ENCODE data around the gene OR8J1.

The OR8J1 gene

GRCh38 chr11:56333156-56333555 is 20.9 kb upstream of the OR8J1 start:
- Histone ChIP-seq H2BK5ac (ENCODE audit: low read depth, low read length, poor library complexity, severe bottlenecking) (no peak overlapping the region), H3K27me3 (ENCODE audit: control insufficient read depth in 1 of 2, insufficient read depth in 1 of 2, low read length in 2 of 2) (no peaks in the 10 kb centered on the region), H2BK15ac (ENCODE audit: low read depth, poor library complexity, severe bottlenecking) (no peak overlapping the region), H3K23ac (ENCODE audit: low read length in 2 of 2) (no peak overlapping the region), H4K91ac (ENCODE audit: low read length) (no peak overlapping the region), H3K18ac (ENCODE audit: low read depth in 1 of 2, low read length in 2 of 2) (no peak overlapping the region), H2BK12ac (ENCODE audit: low read length in 2 of 2) (no peak overlapping the region), H3K9me3 (ENCODE audit: control insufficient read depth, low read length) (peaks cover 8% of the 10 kb centered on the region), H3K27ac (ENCODE audit: low read length, poor library complexity, severe bottlenecking) (no peak overlapping the region), H2AK5ac (ENCODE audit: low read length, severe bottlenecking) (no peak overlapping the region), H3K4me1 (ENCODE audit: control insufficient read depth, insufficient read depth, low read depth, low read length) (no peaks in the 10 kb centered on the region), H3K9ac (ENCODE audit: low read length) (no peak overlapping the region), H3K4me3 (ENCODE audit: insufficient read depth in 1 of 2, low read depth in 1 of 2, low read length in 2 of 2) (no peak overlapping the region), H2BK120ac (ENCODE audit: low read depth, low read length) (no peak overlapping the region), H3K4ac (ENCODE audit: low read depth in 1 of 2, low read length in 2 of 2) (no peak overlapping the region), H3K79me1 (replicated peaks; ENCODE audit: low read length, poor library complexity, severe bottlenecking) (no peaks in the 10 kb centered on the region), H3K36me3 (ENCODE audit: control insufficient read depth in 1 of 2, insufficient read depth in 2 of 2, low read depth in 1 of 2, low read length in 2 of 2) (no peaks in the 10 kb centered on the region), H2AFZ (ENCODE audit: low read depth, low read length) (no peak overlapping the region), H3K4me2 (ENCODE audit: low read length, poor library complexity, severe bottlenecking) (no peak overlapping the region), H3K14ac (ENCODE audit: low read length in 2 of 2) (no peak overlapping the region), H4K8ac (ENCODE audit: low read length) (no peak overlapping the region)
- DNase-seq: no peak
- 77% methylated on average over 3 of the region's 3 CpGs for WGBS

GRCh38 chr11:56340289-56340688 is 13.8 kb upstream of the OR8J1 start:
- no peaks in the 10 kb centered on the region for H3K27me3 ChIP-seq (ENCODE audit: control insufficient read depth in 1 of 2, insufficient read depth in 1 of 2, low read length in 2 of 2)
- no peak overlapping the region for H3K9ac ChIP-seq (ENCODE audit: low read length)
- no peak overlapping the region for H3K18ac ChIP-seq (ENCODE audit: low read depth in 1 of 2, low read length in 2 of 2)
- no peak overlapping the region for H3K27ac ChIP-seq (ENCODE audit: low read length, poor library complexity, severe bottlenecking)
- no peak overlapping the region for H4K8ac ChIP-seq (ENCODE audit: low read length)
- H2BK5ac ChIP-seq (ENCODE audit: low read depth, low read length, poor library complexity, severe bottlenecking): no peak overlapping the region
- H3K4ac ChIP-seq (ENCODE audit: low read depth in 1 of 2, low read length in 2 of 2): no peak overlapping the region
- no peaks in the 10 kb centered on the region for H3K4me1 ChIP-seq (ENCODE audit: control insufficient read depth, insufficient read depth, low read depth, low read length)
- H3K79me1 ChIP-seq (replicated peaks; ENCODE audit: low read length, poor library complexity, severe bottlenecking): no peaks in the 10 kb centered on the region
- no peak overlapping the region for H2BK120ac ChIP-seq (ENCODE audit: low read depth, low read length)
- H3K4me3 ChIP-seq (ENCODE audit: insufficient read depth in 1 of 2, low read depth in 1 of 2, low read length in 2 of 2): no peak overlapping the region
- no peak overlapping the region for H2AFZ ChIP-seq (ENCODE audit: low read depth, low read length)
- no peak for DNase-seq
- H3K4me2 ChIP-seq (ENCODE audit: low read length, poor library complexity, severe bottlenecking): no peak overlapping the region
- no peak overlapping the region for H4K91ac ChIP-seq (ENCODE audit: low read length)
- no peak overlapping the region for H2BK15ac ChIP-seq (ENCODE audit: low read depth, poor library complexity, severe bottlenecking)
- no peak overlapping the region for H3K23ac ChIP-seq (ENCODE audit: low read length in 2 of 2)
- no peaks in the 10 kb centered on the region for H3K36me3 ChIP-seq (ENCODE audit: control insufficient read depth in 1 of 2, insufficient read depth in 2 of 2, low read depth in 1 of 2, low read length in 2 of 2)
- H2BK12ac ChIP-seq (ENCODE audit: low read length in 2 of 2): no peak overlapping the region
- peaks cover 20% of the 10 kb centered on the region for H3K9me3 ChIP-seq (ENCODE audit: control insufficient read depth, low read length)
- no peak overlapping the region for H3K14ac ChIP-seq (ENCODE audit: low read length in 2 of 2)
- H2AK5ac ChIP-seq (ENCODE audit: low read length, severe bottlenecking): no peak overlapping the region

DNA sequence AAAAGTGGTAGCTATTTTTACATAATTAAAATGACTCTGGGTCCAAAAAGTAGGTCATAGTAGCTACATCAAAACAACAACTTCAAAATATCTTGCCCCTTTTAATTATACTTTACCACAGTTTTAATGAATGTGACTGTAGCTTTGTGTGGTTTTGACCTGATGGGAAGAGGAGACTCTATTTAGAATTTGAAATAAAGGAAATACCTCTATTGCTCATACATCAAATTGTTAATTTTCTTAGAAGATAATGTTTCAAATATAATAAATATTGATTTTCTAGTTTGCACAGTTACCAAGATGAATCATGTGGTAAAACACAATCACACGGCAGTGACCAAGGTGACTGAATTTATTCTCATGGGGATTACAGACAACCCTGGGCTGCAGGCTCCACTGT is 8.4 kb upstream of the OR8J1 start, which contains the start of gene OR8K1:
TSS of gene OR8K1 (plus strand) at position 301 of the 400 bp plus-strand sequence. CDS start at position 301, 0 bp downstream.
- no peak for DNase-seq
- 85% methylated on average over 1 of the region's 1 CpG for WGBS

GRCh38 chr11:56375324-56375723 is 21.2 kb downstream of the OR8J1 start, which contains the start of gene OR8U1:
OR8U1 (plus strand) TSS chr11:56375624; CDS start chr11:56375624, 0 bp downstream.
- Histone ChIP-seq H2BK5ac (ENCODE audit: low read depth, low read length, poor library complexity, severe bottlenecking) (no peak within 1 kb of the TSS), H4K91ac (ENCODE audit: low read length) (no peak within 1 kb of the TSS), H3K4ac (ENCODE audit: low read depth in 1 of 2, low read length in 2 of 2) (no peak within 1 kb of the TSS), H3K4me2 (ENCODE audit: low read length, poor library complexity, severe bottlenecking) (no peak within 1 kb of the TSS), H2AFZ (ENCODE audit: low read depth, low read length) (no peak within 1 kb of the TSS), H2BK15ac (ENCODE audit: low read depth, poor library complexity, severe bottlenecking) (no peak within 1 kb of the TSS), H3K27me3 (ENCODE audit: control insufficient read depth in 1 of 2, insufficient read depth in 1 of 2, low read length in 2 of 2) (no peaks in the 10 kb centered on the region), H3K4me1 (ENCODE audit: control insufficient read depth, insufficient read depth, low read depth, low read length) (no peaks in the 10 kb centered on the region), H3K4me3 (ENCODE audit: insufficient read depth in 1 of 2, low read depth in 1 of 2, low read length in 2 of 2) (no peak within 1 kb of the TSS), H2BK120ac (ENCODE audit: low read depth, low read length) (no peak within 1 kb of the TSS), H3K27ac (ENCODE audit: low read length, poor library complexity, severe bottlenecking) (no peak within 1 kb of the TSS), H3K9me3 (ENCODE audit: control insufficient read depth, low read length) (peaks cover 7% of the 10 kb centered on the region), H3K14ac (ENCODE audit: low read length in 2 of 2) (no peak within 1 kb of the TSS), H3K23ac (ENCODE audit: low read length in 2 of 2) (no peak within 1 kb of the TSS), H3K18ac (ENCODE audit: low read depth in 1 of 2, low read length in 2 of 2) (no peak within 1 kb of the TSS), H2BK12ac (ENCODE audit: low read length in 2 of 2) (no peak within 1 kb of the TSS), H2AK5ac (ENCODE audit: low read length, severe bottlenecking) (no peak within 1 kb of the TSS), H3K79me1 (replicated peaks; ENCODE audit: low read length, poor library complexity, severe bottlenecking) (no peaks in the 10 kb centered on the region), H3K36me3 (ENCODE audit: control insufficient read depth in 1 of 2, insufficient read depth in 2 of 2, low read depth in 1 of 2, low read length in 2 of 2) (no peaks in the 10 kb centered on the region), H3K9ac (ENCODE audit: low read length) (no peak within 1 kb of the TSS), H4K8ac (ENCODE audit: low read length) (no peak within 1 kb of the TSS)
- WGBS: 50% methylated on average over 1 of the region's 2 CpGs
- DNase-seq: no peak

More for the DNA sequence above, 8.4 kb upstream of the OR8J1 start, which contains the start of gene OR8K1:
- no peak within 1 kb of the TSS for H3K9ac ChIP-seq (ENCODE audit: low read length)
- no peak within 1 kb of the TSS for H3K27ac ChIP-seq (ENCODE audit: low read length, poor library complexity, severe bottlenecking)
- H2BK120ac ChIP-seq (ENCODE audit: low read depth, low read length): no peak within 1 kb of the TSS
- H3K4me1 ChIP-seq (ENCODE audit: control insufficient read depth, insufficient read depth, low read depth, low read length): no peaks in the 10 kb centered on the region
- no peak within 1 kb of the TSS for H2BK15ac ChIP-seq (ENCODE audit: low read depth, poor library complexity, severe bottlenecking)
- H3K79me1 ChIP-seq (replicated peaks; ENCODE audit: low read length, poor library complexity, severe bottlenecking): no peaks in the 10 kb centered on the region
- H2BK5ac ChIP-seq (ENCODE audit: low read depth, low read length, poor library complexity, severe bottlenecking): no peak within 1 kb of the TSS
- H2AFZ ChIP-seq (ENCODE audit: low read depth, low read length): no peak within 1 kb of the TSS
- H3K4ac ChIP-seq (ENCODE audit: low read depth in 1 of 2, low read length in 2 of 2): no peak within 1 kb of the TSS
- no peak within 1 kb of the TSS for H2BK12ac ChIP-seq (ENCODE audit: low read length in 2 of 2)
- no peak within 1 kb of the TSS for H3K4me3 ChIP-seq (ENCODE audit: insufficient read depth in 1 of 2, low read depth in 1 of 2, low read length in 2 of 2)
- no peak within 1 kb of the TSS for H2AK5ac ChIP-seq (ENCODE audit: low read length, severe bottlenecking)
- no peak within 1 kb of the TSS for H3K14ac ChIP-seq (ENCODE audit: low read length in 2 of 2)
- peaks cover 14% of the 10 kb centered on the region for H3K9me3 ChIP-seq (ENCODE audit: control insufficient read depth, low read length)
- no peak within 1 kb of the TSS for H4K91ac ChIP-seq (ENCODE audit: low read length)
- H3K27me3 ChIP-seq (ENCODE audit: control insufficient read depth in 1 of 2, insufficient read depth in 1 of 2, low read length in 2 of 2): no peaks in the 10 kb centered on the region
- H3K23ac ChIP-seq (ENCODE audit: low read length in 2 of 2): no peak within 1 kb of the TSS
- no peak within 1 kb of the TSS for H3K18ac ChIP-seq (ENCODE audit: low read depth in 1 of 2, low read length in 2 of 2)
- H3K36me3 ChIP-seq (ENCODE audit: control insufficient read depth in 1 of 2, insufficient read depth in 2 of 2, low read depth in 1 of 2, low read length in 2 of 2): no peaks in the 10 kb centered on the region
- H3K4me2 ChIP-seq (ENCODE audit: low read length, poor library complexity, severe bottlenecking): no peak within 1 kb of the TSS
- H4K8ac ChIP-seq (ENCODE audit: low read length): no peak within 1 kb of the TSS
